HG03097 (cell line): ENCODE measurements around the gene KIRREL1.

Source experiments
- ATAC-seq: cut with Tn5 transposase; IDR thresholded peaks from one replicate; pipeline ENCODE4 v1.9.1; 2021; ENCODE audit not compliant: unreplicated experiment, low FRiP score

The KIRREL1 gene

GRCh38 chr1:158059984-158060383 lies 66.5 kb downstream of the KIRREL1 start:
- no peak for ATAC-seq

DNA sequence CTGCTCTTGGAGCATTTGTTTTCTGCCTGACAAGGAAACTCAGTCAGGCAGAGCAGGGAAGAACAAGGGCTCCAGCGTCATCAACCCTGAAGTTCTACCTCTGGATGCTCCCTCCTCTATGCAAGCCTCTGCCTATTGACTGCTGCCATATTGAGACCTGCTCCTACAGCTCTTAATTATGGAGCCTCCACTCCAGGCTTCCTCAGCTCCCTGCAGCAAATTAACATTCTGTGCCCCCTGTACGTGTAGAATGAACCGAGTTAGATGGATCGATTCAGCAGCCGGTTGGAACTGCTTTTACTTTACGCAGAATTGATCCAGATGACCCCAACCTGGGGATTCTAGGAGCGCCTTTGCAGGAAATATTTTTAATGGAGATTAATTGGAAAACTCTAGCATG lies 68.7 kb downstream of the KIRREL1 start:
- no peak for ATAC-seq

DNA sequence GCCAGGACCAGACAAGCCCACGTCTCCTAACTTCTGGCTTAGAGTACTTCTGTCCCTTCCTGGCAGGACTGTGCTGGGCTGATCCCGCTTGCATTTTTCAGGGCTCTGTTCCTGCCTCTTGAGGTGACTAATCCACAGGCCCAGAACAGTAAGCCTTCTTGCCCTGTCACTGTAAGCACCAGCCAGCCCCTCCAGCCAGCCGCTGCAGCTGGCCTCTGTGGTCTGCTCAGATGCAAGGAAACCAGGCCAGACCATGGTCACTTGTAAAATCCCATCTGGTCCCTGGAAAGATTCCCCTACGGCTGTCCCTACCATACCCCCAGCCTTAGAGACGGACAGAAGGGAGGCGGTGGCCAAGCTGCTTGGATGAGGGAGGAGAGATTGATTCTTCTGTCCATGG lies 74.2 kb downstream of the KIRREL1 start:
- ATAC-seq = no peak

DNA sequence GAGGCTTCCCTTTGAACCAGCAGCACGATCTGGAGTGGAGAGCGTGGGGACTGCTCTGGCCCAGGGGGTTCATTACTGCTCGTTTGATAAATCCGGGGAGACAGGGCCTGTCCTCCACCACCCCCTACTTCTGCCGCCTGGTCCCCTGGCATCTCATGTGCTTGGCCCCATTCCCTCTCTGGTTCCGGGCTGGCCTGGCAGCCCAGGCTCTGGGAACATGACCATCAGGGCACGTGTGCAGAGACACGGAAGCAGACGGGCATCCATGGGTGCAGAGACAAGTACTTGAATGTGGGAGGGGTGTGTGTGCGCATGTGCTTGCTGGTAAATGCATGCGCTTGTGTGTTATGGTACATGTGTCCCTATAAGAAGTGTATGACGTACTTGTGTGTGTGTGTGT lies 75.5 kb downstream of the KIRREL1 start:
- ATAC-seq = no peak

DNA sequence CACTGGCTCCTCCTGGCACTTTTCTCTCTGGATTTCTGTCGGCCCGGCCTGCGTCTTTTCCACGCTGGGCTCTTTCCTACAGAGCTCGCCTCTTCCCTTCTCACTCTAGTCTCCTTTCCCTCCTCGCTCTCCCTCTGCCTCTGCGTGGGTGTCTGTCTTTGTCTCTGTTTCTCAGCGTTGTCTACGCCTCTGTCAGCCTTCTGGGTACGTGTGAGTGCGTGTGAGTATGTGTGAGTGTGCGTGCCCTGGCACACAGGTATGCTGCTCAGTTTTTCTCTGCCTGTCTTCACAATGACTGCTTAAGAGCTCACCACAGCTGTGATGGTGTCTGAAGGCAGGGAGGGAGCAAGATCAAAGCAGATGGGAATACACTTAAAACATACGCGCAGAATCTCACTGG lies 77.7 kb downstream of the KIRREL1 start:
- no peak for ATAC-seq

DNA sequence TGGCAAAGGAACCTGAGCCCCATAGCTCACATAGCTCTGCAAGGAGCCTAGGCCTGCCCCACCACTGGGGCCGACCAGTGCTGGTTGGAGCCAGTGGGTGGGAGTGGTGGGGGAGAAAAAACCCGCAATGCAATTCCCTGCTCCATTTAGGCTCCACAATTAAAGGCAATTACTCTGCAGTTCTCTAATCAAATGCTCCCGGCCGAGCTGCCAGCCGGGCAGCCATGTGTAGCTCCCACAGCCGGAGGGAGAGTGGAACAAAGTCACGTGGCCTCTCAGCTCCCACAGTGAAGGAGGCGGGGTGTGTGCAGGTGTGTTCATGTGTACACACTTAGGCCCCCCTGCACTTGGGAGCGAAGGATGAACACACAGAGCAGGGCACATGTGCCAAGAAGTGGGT lies 81.6 kb downstream of the KIRREL1 start:
- ATAC-seq = no peak

DNA sequence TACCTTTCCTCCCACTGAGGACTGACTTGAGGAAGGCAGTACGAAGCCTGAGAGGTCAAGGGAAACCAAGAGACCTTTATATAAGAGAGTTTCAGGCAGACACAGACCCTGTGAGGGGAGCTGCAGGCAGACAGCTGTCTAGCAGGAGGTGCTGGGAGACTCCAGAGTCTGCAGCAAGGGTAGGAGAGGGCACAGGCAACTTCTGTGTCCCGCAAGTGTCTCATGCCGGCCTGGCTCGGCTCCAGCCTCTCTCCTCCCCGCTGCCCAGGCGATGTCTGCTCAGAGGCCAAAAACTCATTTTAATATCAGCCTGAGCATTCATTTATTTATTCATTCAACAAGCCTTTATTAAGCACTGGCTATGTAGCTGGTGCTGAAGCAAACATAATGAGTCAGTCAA lies 83.0 kb downstream of the KIRREL1 start:
- ATAC-seq = no peak

DNA sequence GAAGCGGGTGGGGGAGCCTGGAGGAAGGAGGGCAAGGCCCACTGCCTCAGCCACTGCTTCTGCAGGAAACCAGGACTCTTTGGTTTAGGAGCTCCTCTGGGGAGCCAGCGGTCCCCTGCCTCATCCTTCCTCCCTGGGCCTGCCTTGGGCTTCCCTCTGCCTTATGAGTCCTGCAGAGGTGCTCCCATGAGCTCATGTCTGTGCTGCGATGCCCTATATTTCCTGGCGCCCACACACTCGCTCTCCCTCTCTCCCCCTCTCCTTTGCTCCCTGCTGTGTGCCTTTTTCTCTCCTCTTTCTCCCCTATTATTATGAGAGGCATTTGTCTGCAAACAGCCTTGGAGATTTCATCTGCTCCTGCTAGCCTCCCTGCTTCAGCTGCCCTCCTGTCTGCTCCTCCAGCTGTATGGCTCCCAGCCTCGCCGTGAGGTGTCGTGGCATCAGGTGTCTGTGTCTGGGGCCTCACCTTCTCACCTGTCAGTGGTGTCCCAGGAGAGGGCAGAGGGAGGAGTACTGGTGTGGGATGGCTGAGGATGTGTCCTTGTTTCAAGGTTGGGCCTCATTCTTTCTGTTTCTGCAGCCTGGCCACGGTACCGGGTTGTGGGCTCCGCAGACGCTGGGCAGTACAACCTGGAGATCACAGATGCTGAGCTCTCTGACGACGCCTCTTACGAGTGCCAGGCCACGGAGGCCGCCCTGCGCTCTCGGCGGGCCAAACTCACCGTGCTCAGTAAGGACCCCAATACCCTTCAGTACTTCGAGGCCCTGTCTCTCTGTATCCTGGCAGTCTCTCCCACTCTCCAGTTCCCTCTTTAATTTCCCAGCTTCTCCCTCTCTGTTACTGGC lies 84.2 kb downstream of the KIRREL1 start:
- no peak for ATAC-seq

- ATAC-seq = no peak
Observed at GRCh38 chr1:158078569-158079080, 85.2 kb downstream of the KIRREL1 start.

DNA sequence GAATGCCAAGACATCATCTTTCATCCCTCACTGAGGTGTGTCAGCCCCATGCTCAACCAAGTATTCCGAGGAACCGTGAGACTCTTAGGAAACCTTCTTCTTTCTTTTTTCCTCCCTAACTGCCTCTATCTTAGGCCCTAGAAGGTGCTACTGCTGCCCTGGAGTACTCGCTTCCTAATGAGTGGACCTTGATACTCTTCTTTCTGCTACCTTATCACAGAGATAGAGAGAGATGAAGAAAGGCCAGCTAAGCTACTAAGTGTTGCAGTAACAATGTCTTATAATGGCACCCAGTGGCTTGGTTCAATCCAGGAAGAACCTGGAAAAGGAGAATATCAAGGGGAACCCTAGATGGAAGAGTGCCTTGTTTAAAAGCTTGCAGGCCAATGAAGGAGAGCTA lies 86.6 kb downstream of the KIRREL1 start:
- no peak for ATAC-seq

DNA sequence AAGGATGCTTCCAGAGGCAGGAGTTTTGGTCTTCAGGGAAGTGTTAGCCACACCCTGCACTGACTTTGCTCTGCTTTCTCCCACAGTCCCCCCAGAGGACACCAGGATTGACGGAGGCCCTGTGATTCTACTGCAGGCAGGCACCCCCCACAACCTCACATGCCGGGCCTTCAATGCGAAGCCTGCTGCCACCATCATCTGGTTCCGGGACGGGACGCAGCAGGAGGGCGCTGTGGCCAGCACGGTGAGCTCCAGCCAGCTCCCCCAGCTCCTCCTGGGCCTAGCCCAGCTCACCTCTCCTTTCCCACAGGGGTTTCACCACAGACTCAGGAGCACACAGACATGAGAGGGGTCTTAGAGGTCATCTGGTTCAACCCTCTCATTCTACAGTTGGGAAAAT lies 90.9 kb downstream of the KIRREL1 start:
- no peak for ATAC-seq

DNA sequence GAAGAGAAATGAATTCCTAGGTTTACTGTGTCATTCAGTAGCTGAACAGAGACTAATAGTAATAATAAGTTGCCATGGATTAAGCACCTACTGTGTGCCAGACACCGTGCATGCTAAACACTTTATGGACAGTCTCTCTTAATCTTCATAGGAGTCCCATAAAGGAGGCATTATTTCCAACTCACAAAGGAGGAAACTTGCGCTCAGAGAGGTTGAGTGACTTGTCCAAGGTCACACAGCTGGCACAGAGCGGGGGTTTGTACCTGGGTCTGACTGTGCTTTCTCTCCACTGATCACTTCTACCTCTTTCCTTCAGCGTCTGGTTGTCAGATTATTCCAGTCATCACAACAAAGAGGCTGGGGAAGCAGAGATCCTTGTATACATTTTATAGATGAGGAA lies 91.3 kb downstream of the KIRREL1 start:
- ATAC-seq = no peak

DNA sequence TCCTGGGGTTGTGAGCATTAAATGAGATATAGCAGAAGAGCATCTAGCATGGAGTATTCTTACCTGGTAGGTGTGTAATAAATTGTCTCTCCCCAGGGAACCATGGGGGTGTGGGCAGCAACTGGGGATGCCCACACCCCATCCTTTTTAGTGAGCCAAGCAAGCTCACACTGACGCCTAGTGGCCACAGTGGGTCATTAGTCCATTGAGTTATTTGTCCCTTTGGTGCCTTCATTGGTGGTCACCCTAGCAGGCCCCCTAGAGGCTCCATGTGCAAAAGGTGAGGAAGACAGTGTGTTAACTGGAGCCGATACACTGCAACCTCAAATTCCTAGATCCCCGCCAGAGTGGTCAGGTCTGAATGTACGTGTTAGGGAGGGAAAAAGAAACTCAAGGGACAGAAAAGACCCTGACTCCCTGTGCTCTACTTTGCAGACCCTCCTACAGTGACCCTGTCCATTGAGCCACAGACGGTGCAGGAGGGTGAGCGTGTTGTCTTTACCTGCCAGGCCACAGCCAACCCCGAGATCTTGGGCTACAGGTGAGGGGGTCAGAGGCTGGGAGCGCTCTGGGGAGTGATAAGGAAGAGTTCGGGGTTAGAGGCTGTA lies 94.0 kb downstream of the KIRREL1 start:
- no peak for ATAC-seq

- no peak for ATAC-seq
Observed at GRCh38 chr1:158089476-158089875, 96.0 kb downstream of the KIRREL1 start.

DNA sequence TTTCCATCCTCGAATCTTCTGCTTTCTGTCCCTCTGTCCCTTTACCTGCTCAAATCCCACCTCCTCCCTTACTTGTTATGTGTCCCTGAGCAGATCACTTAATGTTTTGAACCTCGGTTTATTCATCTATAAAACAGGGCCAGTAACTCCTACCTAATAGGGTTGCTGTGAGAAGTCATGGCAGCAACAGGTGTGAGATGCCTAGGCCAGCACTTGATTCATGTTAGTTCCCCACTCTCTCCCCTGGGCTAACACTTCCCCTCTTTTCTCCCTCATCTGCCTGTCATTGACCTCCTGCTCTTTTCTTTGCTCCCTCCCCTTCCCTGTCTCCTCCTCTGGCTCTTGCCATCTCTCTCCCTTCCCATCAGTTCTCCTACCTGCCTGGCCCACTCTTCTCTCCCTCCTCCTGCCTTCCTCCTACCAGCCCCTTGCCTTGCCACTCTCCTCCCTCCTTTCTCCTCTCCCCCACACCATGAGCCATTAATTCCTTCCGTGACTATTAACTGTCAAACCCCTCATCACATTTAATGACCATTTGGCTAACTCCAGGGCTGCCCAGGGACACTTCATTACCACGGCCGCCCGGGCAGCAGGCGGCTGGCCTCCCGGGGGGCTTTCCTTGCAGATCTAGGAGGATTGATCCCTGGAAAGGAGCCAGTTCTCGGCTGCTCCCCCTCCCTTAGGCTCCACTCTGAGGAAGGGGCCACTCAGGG lies 96.6 kb downstream of the KIRREL1 start:
- ATAC-seq = no peak

DNA sequence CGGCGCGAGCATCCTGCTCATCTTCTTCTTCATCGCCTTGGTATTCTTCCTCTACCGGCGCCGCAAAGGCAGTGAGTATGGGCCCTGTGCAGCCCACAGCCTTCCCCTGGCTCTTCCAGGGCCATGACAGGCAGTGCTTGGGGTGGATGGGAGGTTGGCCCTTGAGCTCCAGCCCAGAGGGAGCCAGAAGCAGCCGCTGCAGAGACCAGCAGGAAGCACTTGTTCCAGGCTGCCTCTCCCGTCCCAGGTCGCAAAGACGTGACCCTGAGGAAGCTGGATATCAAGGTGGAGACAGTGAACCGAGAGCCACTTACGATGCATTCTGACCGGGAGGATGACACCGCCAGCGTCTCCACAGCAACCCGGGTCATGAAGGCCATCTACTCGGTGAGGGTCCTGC lies 99.9 kb downstream of the KIRREL1 start:
- ATAC-seq = no peak

DNA sequence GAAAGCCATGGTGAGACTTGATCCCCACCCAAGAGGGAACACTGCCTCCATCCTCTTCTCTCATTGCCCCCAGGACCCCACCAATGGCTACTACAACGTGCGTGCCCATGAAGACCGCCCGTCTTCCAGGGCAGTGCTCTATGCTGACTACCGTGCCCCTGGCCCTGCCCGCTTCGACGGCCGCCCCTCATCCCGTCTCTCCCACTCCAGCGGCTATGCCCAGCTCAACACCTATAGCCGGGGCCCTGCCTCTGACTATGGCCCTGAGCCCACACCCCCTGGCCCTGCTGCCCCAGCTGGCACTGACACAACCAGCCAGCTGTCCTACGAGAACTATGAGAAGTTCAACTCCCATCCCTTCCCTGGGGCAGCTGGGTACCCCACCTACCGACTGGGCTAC lies 101.1 kb downstream of the KIRREL1 start:
- ATAC-seq = no peak

- no peak for ATAC-seq
Observed at GRCh38 chr1:158095737-158096335, 102.4 kb downstream of the KIRREL1 start.

DNA sequence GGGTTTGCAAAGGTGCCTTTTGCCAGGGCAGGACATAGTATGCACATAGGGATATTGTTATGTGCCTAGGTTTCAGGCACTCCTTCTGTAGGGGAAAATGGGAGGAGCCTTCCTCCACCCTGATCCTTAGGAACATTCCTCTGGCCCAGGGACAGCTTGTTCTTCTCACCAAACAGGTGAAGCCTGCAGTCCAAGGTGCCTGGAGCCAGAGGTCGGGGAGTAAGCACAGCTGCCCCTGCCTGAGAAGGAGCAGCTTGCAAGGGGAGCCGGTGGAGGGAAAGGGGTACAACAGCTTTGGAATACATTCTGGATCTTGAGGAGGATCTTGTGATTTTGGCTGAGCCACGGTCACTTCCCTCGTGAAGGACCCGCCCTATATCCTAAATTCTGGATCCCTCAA lies 104.8 kb downstream of the KIRREL1 start:
- ATAC-seq = no peak

- ATAC-seq = no peak
Observed at GRCh38 chr1:158099185-158099584, 105.7 kb downstream of the KIRREL1 start.

DNA sequence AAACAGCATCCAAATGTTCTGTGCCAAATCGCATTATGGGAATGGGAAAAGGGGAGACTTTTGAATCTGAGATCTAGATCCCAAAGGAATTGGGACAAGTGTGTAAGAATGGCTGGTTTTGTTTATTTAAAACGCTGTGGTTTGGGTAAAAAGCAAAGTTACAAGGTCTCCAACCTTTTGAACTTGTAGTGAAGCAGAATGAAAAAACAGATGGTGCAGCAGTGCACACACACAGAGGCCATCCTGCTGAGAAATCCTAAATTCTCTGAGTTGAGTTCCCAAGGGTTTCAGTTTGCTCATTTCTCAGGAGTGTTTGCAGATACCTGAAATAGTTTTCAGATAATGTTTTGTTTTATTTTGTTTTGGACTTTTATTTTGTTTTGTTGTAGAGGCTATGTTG lies 107.1 kb downstream of the KIRREL1 start:
- ATAC-seq = no peak
